IMR-90 (cell line): ENCODE data around the gene SPINDOC.

ENCODE experiments used
- FOS ChIP-seq: fragments of 150-350 bp; IDR thresholded peaks from 2 replicates; pipeline ENCODE4 v1.6.1; 2016; ENCODE audit warnings: low read depth, low read length
- SMC3 ChIP-seq: fragments of 150-350 bp; IDR thresholded peaks from 2 replicates; pipeline ENCODE4 v1.6.1; 2016; ENCODE audit warnings: low read depth, mild to moderate bottlenecking, antibody characterized with exemption, low read length, moderate library complexity
- TF ChIP-seq, protein P1 (sequence below): fragments of 150-350 bp; IDR thresholded peaks from 2 replicates; pipeline ENCODE4 v1.6.1; 2017; ENCODE audit warnings: mild to moderate bottlenecking, antibody characterized with exemption, low read length, low read depth
- TF ChIP-seq, protein P2 (sequence below): conservative IDR thresholded peaks from 2 replicates; pipeline ENCODE4 v1.5.1; 2012; ENCODE audit warnings: mild to moderate bottlenecking, low read depth, low read length, improper control_type of control experiment

GRCh38 chr11:63818609-63819008, 5.4 kb downstream of the SPINDOC start:
- TF ChIP-seq, protein P1, sequence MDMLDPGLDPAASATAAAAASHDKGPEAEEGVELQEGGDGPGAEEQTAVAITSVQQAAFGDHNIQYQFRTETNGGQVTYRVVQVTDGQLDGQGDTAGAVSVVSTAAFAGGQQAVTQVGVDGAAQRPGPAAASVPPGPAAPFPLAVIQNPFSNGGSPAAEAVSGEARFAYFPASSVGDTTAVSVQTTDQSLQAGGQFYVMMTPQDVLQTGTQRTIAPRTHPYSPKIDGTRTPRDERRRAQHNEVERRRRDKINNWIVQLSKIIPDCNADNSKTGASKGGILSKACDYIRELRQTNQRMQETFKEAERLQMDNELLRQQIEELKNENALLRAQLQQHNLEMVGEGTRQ, result no peak
- TF ChIP-seq, protein P2, sequence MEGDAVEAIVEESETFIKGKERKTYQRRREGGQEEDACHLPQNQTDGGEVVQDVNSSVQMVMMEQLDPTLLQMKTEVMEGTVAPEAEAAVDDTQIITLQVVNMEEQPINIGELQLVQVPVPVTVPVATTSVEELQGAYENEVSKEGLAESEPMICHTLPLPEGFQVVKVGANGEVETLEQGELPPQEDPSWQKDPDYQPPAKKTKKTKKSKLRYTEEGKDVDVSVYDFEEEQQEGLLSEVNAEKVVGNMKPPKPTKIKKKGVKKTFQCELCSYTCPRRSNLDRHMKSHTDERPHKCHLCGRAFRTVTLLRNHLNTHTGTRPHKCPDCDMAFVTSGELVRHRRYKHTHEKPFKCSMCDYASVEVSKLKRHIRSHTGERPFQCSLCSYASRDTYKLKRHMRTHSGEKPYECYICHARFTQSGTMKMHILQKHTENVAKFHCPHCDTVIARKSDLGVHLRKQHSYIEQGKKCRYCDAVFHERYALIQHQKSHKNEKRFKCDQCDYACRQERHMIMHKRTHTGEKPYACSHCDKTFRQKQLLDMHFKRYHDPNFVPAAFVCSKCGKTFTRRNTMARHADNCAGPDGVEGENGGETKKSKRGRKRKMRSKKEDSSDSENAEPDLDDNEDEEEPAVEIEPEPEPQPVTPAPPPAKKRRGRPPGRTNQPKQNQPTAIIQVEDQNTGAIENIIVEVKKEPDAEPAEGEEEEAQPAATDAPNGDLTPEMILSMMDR, result no peak
- TF ChIP-seq SMC3 (no peak), FOS (no peak)
